NCI-H510A (cell line): ENCODE results near the gene HACE1.

Source experiments
- DNase-seq: peaks from one replicate; lab custom pipeline; 2025; lab: John Stamatoyannopoulos, UW

Gene HACE1

DNA sequence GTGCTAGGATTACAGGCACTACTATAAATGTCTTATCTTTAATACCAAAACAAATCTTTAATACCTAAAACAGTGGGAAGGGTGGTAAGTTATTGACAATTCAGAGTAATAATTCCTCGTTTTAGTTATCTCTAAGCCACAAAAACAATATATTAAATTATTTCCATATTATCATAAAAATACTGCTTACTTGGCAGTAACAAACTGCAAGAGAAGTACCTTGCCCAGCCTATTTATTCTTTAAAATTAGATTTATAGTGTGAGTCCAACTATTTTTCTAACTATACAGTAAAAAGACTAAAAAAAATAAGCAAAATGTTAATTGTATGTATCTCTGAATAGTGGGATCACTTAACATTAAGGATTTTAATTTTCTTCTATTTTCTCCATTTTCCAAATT, 123.2 kb downstream of the HACE1 start:
- DNase-seq: no peak

DNA sequence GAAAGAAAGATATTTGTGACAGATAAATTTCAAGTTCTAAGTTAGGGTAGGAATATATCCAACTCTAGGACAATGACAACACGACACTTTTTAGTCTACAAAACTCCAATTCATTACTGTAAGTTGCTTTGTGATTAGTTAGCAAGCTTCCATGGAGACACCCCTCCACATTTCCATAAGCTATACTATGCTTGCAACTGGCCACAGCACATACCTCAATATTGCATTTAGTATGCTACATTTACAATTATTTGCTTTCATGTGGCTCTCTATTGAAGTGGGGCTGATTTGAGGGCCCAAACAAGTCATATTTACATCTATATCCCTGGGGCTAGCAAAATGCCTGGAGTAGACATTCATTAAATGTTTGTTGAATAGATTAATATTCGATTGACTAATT, 129.3 kb downstream of the HACE1 start:
- no peak for DNase-seq

DNA sequence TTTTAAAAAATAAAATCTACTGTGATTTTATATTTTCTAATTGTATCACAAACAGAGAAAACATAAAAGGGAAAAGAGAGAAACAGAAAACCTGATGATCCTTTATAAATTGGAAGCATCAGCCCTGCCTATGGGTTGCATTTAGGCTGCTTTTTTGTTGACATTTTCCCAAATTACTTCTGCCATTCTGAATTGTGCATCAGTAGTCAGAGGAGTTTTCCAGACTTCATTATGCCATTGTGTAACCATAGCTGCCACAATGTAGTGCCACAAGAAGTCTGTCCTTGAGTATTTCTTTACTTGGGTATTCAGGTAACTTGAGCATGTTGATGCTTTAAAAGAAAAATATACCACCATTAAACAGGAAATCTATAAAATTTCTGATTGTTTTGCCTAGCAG, 130.3 kb downstream of the HACE1 start:
- DNase-seq: no peak

DNA sequence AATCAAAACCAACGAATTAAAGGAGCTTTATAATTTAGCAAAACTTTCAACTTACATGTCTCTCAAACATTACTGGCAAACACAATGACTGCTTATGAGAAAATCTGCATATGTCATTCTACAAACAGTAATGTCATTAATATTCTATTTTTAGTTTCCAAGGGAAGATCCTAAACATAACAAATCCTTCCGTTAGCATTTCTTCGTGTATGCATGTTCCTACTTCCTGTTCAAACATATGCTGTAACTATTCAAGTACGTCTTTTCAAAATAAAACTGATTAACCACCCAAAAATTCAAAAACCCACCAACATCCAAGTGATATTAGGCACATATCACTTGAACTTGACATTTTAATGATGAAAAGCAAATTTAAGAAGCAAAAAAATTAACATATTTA, 131.3 kb downstream of the HACE1 start:
- DNase-seq: no peak

DNA sequence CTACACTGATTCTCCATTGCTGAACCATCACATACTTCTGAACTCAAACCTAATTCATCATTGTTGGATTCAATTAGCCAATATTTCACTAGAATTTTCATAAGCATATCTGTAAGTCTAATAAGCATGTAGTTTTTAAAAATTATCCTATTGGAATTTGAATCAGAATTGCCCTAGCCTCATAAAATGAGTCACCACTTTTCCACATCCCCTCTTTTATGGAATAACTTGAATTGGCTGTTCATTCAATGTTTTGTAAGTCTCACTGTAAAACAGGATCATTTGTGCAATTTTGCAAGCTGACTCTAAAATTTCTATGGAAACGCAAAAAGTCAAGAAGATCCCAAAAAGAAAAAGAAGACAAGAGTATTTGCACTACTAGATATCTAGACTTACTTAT, 141.0 kb downstream of the HACE1 start:
- no peak for DNase-seq

DNA sequence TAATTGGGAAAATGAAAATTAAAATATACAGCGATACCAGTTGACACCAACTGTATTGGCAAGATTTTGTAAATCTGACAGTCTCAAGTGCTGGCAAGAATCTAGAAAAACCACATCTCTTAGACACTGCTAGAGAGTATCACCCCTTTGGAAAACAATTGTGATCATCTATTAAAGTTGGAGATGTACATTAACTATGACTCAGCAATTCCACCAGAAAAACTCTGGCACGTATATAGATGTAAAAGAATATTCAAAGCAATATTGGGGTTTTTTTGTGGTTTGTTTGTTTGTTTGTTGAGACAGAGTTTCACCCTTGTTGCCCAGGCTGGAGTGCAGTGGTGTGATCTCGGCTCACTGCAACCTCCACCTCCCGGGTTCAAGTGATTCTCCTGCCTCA, 142.9 kb downstream of the HACE1 start:
- DNase-seq: no peak

DNA sequence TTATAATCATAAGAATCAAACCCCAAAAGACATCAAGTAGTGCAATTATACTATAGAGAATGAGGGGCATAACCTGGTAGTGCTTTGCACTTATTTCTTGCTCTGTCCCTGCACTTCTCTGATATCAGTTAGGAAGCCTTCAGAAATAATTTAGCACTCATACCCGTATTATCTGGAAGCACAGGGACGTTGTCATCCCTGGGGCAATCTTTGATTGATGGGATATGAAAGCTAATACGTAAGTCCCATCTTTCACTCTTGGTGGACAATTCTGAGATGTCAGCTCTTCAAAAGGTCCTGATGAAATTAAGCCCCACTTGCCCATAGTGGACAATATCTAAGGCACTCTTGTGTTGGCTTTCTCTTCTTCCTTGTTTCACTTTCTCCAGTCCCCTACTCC, 144.9 kb downstream of the HACE1 start:
- no peak for DNase-seq

DNA sequence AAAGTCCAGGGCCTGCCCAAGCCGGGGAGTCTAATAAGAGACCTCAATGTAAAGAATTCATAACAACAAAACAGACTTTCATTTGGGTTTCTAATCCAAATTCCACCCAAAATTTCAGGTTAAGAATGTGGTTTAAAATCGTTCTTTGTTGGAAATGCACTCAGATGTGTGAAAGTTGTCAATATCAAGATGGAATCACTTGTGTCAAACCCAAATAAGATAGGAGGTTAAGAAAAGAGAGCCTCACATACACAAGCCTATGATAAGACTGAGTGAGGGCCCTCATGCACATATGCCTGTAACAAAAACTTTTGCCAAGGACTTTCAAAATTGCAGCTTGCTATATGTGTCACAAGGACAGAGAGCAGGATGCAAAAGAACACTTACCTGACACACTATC, 145.7 kb downstream of the HACE1 start:
- no peak for DNase-seq

DNA sequence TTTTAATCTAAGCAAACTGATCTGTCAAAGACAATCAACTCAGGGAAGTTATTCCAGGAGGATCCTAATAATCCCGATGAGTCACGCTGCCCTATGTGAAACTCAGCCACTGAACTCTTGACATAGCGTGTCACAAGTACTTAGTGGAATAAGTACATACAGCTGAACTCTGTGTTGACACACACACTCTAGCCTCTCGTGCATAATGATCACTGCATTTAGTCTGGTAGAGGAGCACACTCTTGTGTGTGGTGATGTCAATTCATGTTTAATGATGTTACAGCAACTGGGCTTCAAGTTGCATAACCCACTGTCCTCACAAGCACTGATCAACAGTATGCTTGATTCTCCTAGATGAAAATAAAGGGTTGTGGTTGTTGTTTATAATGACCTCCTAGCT, 148.3 kb downstream of the HACE1 start:
- peak; percentile 75 for DNase-seq

DNA sequence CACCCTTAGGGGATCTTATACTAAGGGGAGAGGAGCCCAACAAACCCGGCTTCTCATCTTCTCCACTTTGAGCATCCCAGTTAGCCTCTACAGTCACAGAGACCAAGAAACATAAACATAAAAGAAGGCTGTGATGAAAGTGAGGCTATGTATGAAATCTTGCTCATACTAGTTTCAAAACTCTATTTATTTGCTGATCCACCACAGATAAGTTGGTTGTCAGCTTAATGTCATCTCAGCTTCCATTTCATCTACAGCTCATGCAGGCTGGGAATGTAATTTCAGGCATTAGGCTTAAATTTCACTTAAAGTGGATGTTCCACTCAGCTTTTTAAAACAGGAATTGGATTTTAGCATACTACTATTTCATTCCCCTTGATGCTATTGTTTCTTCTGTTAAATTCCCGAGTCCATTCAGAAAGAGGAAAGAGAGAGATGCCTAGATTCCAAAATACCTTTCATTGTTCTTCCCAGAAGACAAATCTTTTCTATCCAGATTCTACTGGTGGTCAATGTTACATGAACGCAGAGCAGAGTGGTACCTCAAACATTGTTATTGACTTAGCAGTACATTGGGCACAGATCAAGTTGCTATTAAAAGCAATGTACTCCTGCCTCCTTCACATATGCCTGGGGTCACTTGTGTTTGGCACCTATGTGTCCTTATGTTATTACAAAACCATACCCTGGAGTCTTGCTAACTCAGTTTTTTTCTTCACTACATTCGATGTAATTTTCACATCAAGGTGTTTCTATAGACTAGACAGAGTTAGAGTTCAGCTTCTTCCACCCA, 149.0 kb downstream of the HACE1 start:
- DNase-seq: peak; percentile 14

DNA sequence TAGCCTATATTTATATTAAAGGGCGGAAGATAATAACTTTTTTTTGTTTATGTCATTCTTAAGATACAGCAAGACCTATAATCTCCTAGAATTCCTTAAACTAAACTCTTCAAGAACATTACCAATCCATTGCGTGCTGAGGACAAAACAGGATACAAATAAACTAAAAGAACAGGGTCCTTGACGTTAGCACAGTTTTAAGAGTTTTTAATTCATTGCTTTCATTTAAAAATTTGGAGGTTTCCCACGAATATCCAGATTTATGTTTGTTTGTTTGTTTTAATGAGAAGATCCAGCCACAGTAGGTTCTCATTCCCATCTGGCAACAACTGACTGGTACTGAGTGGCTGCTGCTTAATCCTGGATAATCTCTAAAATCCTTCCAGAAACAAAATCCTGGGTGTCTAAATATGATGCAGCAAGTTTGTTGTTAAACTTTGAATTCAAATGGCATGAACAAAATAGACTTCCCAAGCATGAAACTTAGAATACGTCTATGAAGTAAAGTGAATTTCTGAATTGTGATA, 153.7 kb downstream of the HACE1 start:
- no peak for DNase-seq

DNA sequence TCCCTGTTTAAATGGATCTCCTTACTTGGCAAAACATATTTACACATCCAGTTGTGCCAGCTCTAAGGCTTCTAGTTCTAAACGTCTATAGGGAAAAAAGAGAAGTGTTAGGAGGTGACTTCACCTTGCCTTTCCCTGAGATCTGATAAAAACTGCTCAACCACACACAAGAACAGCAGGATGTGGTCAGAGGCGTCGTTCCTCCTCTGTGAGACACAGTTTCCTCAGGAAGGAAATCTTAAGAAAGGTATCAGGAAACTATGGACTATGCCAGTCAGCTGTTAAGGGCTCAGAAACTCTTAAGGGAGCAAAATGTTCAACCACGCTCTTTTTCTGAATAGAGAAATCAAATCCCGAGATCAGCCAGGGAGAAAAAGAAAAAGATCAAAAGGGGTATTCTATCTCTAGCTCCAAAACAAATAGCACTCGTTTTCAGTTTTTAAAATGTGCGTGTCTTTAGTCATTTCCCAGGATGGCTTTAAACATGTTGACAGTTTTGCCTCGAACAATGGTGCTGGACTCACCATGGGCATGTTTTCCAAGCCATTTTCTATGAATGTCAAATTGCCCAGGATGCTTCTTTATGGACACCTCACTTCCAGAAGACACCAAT, 154.5 kb downstream of the HACE1 start:
- DNase-seq: no peak

DNA sequence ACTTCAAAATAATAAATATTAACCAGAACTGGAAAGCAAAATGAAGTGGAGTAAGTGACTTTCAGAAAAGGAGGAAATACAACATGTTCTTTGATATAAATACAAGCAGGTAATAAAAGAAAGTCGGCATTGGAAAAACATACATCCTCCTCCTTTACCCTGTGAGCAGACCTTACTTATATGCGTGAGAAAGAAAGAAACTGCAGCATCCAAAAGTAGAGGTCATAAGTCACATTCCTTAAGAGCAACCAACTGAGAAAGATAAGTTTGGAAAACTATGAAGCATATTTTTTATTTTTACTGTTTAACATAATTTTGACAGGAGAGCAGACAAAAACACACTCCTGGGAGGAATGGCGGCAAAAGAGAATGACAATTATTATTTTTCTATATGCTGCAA, 155.5 kb downstream of the HACE1 start:
- DNase-seq: no peak

DNA sequence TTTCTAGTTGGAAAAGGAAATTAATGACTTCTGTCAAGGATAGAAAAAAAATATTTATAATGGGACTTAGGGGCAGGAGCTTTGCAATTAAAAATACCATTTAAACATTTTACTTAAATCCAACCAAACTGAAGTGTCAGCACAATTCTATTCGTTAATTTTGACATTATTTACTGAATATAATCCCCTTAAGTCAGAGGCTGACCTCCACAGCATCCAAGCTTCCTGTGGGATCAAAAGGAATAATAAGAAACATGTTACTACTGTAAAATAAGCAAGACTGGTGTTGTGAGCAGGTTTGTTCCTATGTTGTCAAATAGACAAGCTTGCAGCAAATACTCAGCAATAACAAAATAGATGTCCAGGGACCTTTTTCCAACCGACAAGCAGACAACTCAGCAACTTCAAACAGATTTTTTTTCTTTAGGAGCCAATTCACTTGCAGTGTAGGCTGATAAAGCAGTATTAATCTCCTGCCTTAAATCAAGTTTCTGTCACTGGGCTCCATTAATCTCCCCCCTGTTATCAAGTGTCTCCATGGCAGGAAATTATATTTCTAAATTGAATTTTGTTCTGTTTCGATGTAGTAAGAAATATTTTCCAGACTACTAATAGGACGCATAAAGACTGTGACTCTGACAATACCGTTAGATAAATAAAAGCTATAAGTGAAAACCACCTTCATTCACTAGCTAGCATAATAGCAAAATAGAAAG, 157.4 kb downstream of the HACE1 start:
- DNase-seq: no peak

DNA sequence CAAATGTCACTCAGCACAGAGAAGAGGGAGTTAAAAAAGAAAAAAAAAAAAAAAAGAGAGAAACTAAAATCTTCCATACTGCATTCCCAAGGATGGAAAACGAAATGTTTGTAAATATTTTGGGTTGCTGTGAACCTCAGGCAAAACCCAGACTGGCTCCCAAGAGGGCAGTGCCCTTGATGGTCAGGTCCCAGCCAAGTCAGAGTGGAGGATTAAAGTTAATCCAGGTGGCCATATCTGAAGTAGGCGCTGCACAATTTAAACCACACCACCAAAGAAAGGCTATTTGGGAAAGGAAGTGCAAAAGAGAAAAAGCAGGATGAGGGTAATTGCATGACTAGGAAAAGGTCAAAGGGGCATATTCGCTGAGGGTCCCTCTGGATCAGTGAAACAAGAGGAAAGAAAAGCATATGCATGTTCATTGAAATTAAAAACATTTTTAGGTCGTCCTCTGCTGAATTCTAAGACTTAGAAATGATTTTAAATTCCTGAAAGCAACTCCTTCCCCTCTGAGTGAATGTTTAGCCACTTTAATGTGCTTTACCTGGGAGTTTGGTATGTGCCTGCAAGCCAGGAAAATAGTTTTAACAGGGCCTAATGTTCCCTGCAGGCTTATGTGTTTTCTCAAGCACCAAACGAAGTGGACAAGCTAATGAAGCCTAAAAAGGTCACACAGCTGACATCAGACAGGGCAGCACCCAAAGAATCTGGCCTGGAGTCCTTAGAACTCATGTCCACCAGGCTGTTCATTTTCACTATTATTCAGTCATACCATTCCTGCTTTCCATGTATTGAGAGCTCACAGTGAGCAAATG, 159.1 kb downstream of the HACE1 start:
- no peak for DNase-seq

DNA sequence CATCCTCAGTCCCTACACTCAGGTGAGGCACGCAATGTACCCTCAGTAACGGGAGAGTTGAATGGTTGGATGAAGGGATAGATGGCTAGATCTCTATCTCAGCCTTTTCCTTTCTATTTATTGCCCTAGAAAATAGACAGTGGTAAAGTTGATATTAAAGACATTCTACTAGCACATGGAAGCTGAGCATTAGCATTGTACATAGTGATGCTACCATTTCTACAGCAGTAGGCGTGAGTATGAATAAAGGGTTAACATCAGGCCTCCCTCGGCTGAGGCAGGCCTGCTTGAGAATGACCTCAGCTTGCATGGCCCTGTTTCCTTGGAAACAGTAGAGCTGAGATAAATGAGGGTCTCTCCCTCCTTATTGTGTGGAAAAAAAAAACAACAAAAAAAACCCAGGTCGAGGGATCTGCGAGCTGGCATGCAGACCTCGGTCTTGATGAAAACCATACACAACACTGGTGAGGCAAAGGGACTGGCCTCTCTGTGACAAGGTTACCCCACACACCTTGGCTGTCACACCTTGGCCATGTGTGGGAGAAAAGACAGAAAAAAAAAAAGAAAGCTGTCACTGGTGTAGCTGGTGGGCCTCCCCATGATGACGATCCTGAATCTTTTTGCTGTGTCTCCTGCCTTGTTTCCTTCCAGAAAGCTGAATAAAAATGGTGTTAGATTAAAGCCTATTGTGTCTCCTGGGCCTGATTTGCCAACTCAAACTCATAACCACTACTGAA, 160.0 kb downstream of the HACE1 start:
- DNase-seq: no peak

DNA sequence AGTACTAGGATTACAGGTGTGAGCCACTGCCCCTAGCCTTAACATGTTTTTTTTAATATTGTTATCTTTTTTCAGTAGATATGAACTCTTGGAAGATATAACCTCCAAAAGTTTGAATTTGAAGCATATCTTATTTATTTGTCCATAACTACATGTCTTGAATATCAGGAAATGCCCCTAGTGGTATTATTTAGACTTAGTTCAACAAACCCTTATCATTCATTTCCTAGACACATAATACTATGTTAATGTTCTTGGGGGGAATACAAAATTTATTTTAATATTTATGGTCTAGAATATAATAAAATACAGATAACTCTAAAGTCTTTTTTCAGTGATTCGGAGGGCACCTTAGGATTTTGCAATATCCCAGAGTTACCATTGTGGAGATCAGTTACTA, 160.7 kb downstream of the HACE1 start:
- DNase-seq: no peak

DNA sequence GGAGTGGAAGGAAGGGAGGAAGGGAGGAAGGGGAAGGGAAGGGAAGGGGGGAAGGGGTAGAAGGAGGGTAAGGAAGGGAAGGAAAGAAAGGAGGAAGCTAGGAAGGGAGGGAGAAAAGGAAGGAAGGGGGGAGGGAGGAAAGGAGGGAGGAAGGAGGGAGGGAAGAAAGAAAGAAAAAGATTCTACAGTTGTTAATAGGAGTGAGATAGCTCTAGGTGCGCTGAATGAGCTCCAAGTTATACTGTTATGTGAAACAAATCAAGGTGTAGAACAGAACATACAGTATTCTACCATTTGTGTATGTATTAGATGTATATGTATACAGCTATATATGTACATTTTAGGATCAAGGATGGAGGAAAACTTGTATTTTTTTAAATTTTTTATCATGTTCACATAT, 167.7 kb downstream of the HACE1 start:
- no peak for DNase-seq

DNA sequence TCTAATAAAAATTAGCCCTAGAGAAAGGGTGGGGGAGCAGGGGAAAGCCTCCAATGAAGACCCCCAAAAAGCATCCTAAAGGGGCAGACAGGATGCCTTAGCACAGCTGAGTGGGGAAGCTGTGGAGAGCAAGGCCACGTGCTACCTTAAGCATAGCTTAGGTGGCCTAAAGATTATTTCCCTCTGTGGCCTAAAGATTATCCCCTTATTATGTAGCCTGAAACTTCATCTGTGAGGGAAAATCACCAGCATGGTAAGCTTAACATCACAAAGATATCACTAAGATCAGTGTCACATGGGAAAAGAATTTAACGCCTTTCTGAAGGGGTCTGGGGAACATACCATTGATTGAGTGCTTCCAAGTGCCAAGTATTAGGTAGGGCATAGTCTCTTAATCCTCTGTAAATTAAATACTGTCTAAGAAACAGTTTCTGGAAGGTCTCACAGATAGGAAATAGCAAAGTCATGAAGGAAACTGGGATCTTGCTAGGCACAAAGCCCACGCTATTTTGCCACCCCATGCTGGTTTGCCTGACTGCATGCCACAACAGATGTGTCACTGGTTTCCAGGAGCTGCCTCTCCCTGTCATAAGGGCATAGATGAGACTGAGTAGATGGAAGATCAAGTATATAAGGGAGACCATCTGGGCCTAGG, 170.0 kb downstream of the HACE1 start:
- no peak for DNase-seq

DNA sequence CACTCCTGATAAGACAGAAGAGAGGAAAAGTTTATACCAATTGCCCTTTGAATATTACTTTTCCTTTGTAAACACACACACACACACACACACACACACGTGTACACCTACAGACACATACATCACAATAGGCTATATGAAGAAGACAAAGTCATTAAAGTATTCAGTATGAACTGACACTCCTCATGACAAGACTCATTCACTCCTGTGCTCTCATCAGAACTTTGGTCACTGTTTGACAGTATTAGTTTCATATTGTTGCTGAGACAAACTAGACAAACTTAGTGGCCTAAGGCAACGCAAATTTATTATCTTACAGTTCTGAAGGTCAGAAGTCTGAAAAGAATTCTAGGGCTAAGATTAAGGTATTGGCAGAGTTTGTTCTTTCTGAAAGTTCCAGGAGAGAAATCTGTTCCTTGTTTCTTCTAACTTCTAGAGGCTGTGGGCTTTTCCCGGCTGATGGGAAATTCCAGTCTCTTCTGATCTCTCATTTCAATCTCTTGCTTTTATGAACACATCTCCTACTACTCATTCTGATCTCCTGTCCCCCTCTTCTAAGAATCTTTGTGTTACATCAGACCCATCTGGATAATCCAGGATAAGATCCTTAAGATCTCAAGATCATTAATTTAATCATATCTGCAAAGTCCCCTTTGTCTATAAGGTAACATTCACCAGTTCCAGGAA, 171.3 kb downstream of the HACE1 start:
- no peak for DNase-seq
